IPS-15b (cell line): Measurements from ENCODE around the gene MED15.

Source experiments
- H3K27me3 ChIP-seq: one replicate; pipeline ENCODE4 v1.6.1; 2013; ENCODE audit warnings: low read length; ENCODE audit not compliant: control insufficient read depth, insufficient read depth
- H3K36me3 ChIP-seq: one replicate; pipeline ENCODE4 v1.6.1; 2013; ENCODE audit warnings: low read length; ENCODE audit not compliant: control insufficient read depth, insufficient read depth
- H3K4me1 ChIP-seq: one replicate; pipeline ENCODE4 v1.6.1; 2013; ENCODE audit warnings: mild to moderate bottlenecking, low read length; ENCODE audit not compliant: control insufficient read depth, insufficient read depth
- H3K4me3 ChIP-seq: one replicate; pipeline ENCODE4 v1.5.1; 2013; ENCODE audit warnings: low read depth, low read length
- H3K9ac ChIP-seq: one replicate; pipeline ENCODE4 v1.6.1; 2013; ENCODE audit warnings: low read depth, mild to moderate bottlenecking, low read length
- H3K9me3 ChIP-seq: one replicate; pipeline ENCODE4 v1.6.1; 2013; ENCODE audit warnings: mild to moderate bottlenecking, low read length; ENCODE audit not compliant: control insufficient read depth, insufficient read depth

The MED15 gene

DNA sequence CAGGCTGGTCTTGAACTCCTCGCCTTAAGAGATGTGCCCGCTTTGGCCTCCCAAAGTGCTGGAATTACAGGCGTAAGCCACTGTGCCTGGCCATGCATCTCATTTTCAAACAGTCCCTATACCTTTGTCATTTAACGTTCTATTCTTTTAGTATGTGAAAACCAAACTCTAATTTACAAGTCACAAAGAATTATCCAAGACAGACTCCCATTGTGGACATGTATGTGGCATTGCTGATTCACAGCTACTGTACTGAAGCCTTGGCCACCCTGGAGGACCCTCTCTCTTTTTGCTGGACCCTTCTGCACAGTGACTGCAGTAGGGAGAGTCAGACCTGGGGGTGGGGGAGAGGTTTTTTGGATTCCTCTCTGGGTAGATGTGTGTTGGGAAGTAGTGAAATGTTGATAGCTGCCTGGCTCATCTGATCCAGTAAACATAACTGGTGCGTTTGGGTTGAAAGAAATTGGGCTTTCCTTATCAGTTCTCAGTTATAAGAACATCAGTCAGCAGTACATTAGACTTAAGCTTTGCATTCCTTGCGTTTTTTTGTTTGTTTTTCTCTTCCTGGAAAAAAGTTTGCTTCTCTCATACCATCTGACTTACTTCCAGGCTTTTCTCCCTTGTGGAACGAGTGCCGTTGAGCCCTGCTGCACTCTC is 65.9 kb downstream of the MED15 start:
- no peaks in the 10 kb centered on the region for H3K27me3 ChIP-seq
- no peaks in the 10 kb centered on the region for H3K9me3 ChIP-seq
- no peaks in the 10 kb centered on the region for H3K4me1 ChIP-seq
- no peak overlapping the region for H3K4me3 ChIP-seq
- H3K9ac ChIP-seq = no peak overlapping the region
- peaks cover 49% of the 10 kb centered on the region for H3K36me3 ChIP-seq

DNA sequence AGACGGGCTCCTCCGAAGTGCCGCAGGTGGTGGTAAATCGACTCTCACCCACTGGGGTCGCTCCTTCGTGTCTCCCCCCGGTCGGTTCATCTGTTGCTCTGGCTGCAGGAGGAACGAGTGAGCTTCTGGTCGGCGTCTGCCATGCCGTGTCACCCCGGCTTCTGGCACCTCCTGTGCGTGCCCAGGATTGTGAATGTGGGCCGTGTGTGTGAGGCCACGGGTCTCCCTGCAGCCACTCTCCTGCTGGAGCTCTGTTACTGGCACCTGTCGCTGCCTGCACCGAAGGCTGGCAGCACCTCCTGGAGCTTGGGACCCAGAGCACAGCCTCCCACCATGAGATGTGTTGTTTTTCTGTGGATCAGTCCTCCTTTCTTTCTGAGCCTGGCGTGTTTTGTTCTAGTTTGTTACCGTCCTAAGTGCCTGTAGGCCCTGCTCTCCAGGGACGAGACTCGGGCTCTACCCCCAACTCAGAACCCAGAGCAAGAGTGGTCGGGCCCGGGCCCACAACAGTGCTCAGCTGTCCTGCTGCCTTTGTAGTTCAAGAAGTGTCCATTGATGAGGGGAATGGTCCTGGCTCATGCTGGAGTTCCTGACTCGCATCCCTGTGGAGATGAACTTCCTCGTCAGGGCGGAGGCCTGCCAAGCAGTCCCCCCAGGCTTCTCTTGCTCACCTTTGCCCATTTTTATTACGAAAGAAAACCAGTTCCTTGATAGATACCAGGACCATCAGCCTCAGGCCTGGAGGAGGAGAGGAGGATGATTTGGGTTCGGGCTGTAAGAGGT is 66.6 kb downstream of the MED15 start:
- H3K36me3 ChIP-seq = peaks cover 46% of the 10 kb centered on the region
- no peaks in the 10 kb centered on the region for H3K9me3 ChIP-seq

GRCh38 chr22:20574920-20575353 is 67.5 kb downstream of the MED15 start:
- Histone ChIP-seq H3K4me1 (no peaks in the 10 kb centered on the region), H3K4me3 (no peak overlapping the region), H3K36me3 (peaks cover 39% of the 10 kb centered on the region), H3K27me3 (no peaks in the 10 kb centered on the region), H3K9me3 (no peaks in the 10 kb centered on the region), H3K9ac (no peak overlapping the region)

More for the DNA sequence above, 66.6 kb downstream of the MED15 start:
- Histone ChIP-seq H3K27me3 (no peaks in the 10 kb centered on the region), H3K4me3 (no peak overlapping the region), H3K4me1 (no peaks in the 10 kb centered on the region), H3K9ac (no peak overlapping the region)

DNA sequence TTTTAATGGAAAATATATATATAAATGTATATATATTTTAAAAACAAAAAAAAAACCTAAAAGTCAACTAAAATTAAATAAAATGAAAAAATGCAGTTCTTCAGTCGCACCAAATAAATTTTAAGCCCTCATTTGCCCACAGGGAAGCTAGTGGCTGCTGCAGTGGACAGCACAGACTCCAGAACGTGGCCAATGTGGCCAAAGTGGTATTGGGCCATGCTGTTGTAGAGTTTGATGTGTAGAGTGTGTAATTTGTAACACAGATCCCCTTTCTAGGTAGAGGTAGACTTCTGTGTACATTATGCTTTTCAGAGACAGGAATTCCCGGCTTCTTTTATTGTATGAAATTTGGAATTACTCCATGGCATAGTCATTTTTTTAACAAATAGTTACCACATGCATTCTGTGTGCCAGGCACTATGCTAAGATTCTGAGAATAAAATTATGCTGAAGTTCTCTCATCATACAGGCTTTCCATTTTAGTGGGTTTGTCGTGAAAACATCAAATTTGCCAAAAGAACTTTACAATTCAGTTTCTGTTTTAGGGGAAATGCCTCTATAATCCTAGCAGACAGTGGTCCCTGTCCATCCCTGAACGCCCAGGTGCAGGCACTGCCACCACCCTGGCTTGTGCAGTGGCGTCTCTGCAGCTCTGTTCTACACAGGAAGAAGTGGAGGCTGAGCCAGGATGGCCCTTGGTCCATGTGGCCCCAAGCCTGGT is 68.5 kb downstream of the MED15 start:
- no peak overlapping the region for H3K9ac ChIP-seq
- no peaks in the 10 kb centered on the region for H3K4me1 ChIP-seq
- H3K36me3 ChIP-seq = peaks cover 42% of the 10 kb centered on the region
- H3K4me3 ChIP-seq = no peak overlapping the region
- no peaks in the 10 kb centered on the region for H3K9me3 ChIP-seq
- H3K27me3 ChIP-seq = no peaks in the 10 kb centered on the region

DNA sequence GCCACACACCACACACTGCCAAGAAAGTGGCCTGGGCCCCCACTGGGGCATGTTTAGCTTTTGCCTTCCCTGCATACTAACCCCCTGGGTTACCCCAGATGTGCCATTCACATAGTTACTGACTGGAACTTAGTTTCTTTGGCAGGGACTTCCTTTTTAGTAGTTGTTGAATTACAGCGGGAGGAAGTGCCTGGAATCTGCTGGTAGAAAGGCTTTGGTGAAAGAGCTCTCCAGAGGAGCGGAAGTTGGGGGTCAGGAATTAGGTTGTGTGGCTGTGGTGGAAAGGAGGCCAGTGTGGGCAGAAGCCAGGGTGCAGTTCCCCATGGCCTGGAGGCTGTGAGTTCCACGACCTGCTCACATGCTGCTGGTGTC is 69.0 kb downstream of the MED15 start:
- peaks cover 38% of the 10 kb centered on the region for H3K36me3 ChIP-seq
- no peaks in the 10 kb centered on the region for H3K4me1 ChIP-seq
- H3K27me3 ChIP-seq = no peaks in the 10 kb centered on the region
- H3K9ac ChIP-seq = no peak overlapping the region
- no peaks in the 10 kb centered on the region for H3K9me3 ChIP-seq
- H3K4me3 ChIP-seq = no peak overlapping the region

GRCh38 chr22:20577045-20577444 is 69.6 kb downstream of the MED15 start:
- H3K4me3 ChIP-seq = no peak overlapping the region
- no peaks in the 10 kb centered on the region for H3K4me1 ChIP-seq
- H3K27me3 ChIP-seq = no peaks in the 10 kb centered on the region
- no peaks in the 10 kb centered on the region for H3K9me3 ChIP-seq
- H3K36me3 ChIP-seq = peaks cover 36% of the 10 kb centered on the region
- H3K9ac ChIP-seq = no peak overlapping the region

- Histone ChIP-seq H3K4me1 (no peaks in the 10 kb centered on the region), H3K36me3 (peaks cover 35% of the 10 kb centered on the region), H3K4me3 (no peak overlapping the region), H3K9ac (no peak overlapping the region), H3K9me3 (no peaks in the 10 kb centered on the region), H3K27me3 (no peaks in the 10 kb centered on the region)
Observed at GRCh38 chr22:20577549-20577975, 70.2 kb downstream of the MED15 start.

GRCh38 chr22:20578192-20578591 is 70.8 kb downstream of the MED15 start:
- Histone ChIP-seq H3K27me3 (no peaks in the 10 kb centered on the region), H3K36me3 (peaks cover 36% of the 10 kb centered on the region), H3K9me3 (no peaks in the 10 kb centered on the region), H3K9ac (no peak overlapping the region), H3K4me3 (no peak overlapping the region), H3K4me1 (no peaks in the 10 kb centered on the region)

- no peak overlapping the region for H3K9ac ChIP-seq
- H3K4me1 ChIP-seq = no peaks in the 10 kb centered on the region
- H3K36me3 ChIP-seq = peaks cover 35% of the 10 kb centered on the region
- no peak overlapping the region for H3K4me3 ChIP-seq
- H3K27me3 ChIP-seq = no peaks in the 10 kb centered on the region
- no peaks in the 10 kb centered on the region for H3K9me3 ChIP-seq
Observed at GRCh38 chr22:20578707-20579106, 71.3 kb downstream of the MED15 start.

DNA sequence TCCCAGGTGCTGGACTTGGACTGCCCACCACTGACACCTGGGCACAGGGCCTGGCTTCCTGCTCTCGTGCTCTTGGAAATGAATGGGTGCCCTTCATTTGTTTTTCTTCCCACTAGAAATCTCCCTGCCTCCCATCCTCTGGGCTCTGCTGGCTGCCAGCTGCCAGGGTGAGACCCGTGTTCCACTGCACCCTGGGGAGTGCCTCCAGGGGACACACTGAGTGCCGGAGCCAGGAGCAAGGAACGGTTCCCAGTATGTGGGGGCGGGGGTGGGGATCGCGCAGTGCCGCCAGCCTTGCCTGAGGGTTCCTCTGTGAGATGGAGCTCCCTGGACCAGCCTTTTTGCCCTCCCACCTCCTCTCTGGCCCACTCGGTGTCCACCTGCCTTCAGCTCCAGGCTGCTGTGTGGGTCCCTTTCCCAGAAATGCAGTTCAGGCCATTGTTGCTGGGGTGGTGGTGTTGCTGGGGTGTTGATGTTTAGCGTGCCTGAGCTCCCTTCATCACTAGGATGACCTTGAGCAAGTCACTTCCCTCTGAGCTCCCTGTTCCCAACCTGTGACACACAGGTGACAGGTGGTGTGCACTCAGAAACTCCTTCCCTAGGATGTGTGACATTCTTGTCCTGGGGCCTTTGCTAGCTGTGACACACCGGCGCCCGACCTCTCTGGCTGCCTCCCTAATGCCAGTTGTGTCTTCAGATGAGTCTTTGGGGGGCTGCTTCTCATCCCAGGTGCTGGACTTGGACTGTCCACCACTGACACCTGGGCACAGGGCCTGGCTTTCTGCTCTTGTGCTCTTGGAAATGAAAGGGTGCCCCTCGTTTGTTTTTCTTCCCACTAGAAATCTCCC is 72.1 kb downstream of the MED15 start:
- Histone ChIP-seq H3K36me3 (peaks cover 36% of the 10 kb centered on the region), H3K4me1 (no peaks in the 10 kb centered on the region), H3K27me3 (no peaks in the 10 kb centered on the region), H3K9ac (no peak overlapping the region), H3K4me3 (no peak overlapping the region), H3K9me3 (no peaks in the 10 kb centered on the region)

- peaks cover 40% of the 10 kb centered on the region for H3K36me3 ChIP-seq
- H3K9ac ChIP-seq = no peak overlapping the region
- no peaks in the 10 kb centered on the region for H3K4me1 ChIP-seq
- H3K9me3 ChIP-seq = no peaks in the 10 kb centered on the region
- H3K27me3 ChIP-seq = no peaks in the 10 kb centered on the region
- no peak overlapping the region for H3K4me3 ChIP-seq
Observed at GRCh38 chr22:20580179-20580578, 72.8 kb downstream of the MED15 start.
